GM18519 (cell line): ENCODE results near the gene SH2D4B.

Experiments used
- ATAC-seq: cut with Tn5 transposase; IDR thresholded peaks from one replicate; pipeline ENCODE4 v1.9.1; 2021; ENCODE audit warnings: mild to moderate bottlenecking, moderate library complexity; ENCODE audit not compliant: unreplicated experiment, low FRiP score

Gene SH2D4B

DNA sequence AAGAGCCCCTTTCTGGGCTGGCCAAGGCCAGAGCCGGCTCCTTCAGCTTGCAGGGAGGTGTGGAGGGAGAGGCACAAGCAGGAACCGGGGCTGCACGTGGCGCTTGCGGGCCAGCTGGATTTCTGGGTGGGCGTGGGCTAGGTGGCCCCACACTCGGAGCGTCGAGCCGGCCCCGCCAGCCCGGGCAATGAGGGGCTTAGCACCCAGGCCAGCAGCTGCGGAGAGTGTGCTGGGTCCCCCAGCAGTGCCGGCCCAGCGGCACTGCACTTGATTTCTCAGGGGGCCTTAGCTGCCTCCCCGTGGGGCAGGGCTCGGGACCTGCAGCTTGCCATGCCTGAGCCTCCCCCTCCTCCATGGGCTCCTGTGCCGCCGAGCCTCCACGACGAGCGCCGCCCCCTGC is 48.1 kb downstream of the SH2D4B start:
- no peak for ATAC-seq

DNA sequence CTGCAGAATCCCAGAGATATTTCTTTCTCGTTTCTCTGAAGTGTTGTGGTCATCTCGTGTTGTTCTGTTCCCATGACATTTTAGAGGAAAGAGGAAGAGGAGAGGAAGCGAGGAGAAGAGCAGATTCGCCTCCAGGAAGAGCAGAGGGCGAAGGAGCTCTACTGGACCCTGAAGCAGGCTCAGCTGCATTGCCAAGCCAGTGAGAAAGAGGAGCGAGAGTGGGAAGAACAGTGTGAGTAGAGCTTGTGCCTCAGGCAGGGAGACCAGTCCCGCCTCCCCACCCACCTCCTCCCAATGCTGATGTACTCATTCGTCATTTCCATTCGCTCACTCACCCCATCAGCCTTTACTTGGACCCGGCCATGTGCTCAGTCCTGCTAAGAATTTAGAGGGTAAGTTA is 50.8 kb downstream of the SH2D4B start:
- ATAC-seq, result no peak

GRCh38 chr10:80589726-80590373 is 52.1 kb downstream of the SH2D4B start:
- ATAC-seq, result peak; percentile 86

- ATAC-seq, result no peak
Measured at GRCh38 chr10:80590585-80591125, 53.0 kb downstream of the SH2D4B start.

DNA sequence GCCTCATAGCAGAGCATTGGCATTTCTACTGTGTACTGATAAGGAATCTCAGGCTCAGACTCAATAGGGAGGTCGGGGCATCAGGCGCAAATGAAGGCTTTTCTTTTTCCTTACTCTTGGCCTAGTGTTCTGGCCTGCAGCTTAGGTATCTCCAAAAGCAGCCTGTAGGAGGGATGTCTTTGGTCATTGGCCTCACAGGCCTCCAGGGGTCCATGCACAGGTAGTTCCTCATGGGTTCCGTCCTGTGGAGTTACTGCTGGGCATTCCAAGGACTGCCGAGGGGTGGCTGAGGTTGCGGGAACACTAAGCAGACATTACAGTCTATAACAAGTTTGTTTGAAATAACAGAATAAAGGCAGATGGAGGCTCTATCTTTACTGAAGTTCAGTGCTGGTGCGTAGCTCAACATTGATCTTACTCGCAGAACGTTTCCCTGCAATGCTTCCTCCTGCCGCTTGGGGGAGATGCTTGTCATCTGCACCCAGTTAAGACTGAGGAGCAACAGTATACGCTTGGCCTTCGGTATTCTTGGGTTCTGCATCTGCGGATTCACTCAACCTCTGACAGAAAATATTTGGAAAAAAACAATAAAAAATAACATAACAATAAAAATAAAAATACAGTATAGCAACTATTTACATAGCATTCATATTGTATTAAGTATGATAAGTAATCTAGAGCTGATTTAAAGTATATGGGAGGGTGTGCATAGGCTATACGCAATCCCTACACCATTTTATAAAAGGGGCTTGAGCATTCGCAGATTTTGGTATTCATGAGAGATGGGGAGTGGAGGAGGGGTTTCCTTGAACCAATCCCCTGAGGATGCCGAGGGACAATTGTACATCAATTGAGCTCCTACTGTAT is 58.9 kb downstream of the SH2D4B start:
- peak; percentile 37 for ATAC-seq

DNA sequence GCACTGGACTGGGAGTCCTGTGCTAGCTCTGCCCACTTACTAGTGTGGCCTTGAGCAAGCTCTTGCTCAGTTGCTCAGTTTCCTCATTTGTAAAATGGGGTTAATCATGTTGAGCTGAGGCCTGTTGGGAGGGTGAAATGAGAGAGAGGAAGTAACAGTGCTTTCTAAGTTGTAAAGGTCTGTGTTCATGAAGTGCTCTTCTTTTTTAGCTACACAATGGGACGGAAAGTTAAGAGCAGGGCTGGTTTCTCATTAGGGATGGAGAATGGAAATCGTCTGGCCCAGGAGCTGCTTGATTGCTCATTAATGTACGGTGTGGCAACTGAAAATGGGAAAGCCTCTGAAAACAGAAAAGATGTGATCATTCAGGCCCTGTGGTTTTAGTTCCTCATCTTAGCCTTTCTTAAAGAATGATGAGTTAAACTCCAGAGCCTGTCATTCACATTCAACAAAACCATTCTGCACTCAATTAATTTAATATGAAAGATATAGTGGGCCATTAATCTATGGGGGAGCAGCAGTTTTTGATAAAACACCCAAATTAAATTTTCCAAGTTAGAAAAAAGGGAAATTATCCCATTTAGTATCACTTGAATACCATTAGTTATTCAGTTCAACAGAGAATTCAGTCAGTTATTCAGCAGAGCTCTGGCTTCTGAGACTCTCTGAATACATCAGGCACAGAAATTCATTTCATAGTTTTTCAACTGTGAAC is 60.5 kb downstream of the SH2D4B start:
- peak; percentile 44 for ATAC-seq

- no peak for ATAC-seq
Measured at GRCh38 chr10:80598951-80599350, 61.2 kb downstream of the SH2D4B start.

DNA sequence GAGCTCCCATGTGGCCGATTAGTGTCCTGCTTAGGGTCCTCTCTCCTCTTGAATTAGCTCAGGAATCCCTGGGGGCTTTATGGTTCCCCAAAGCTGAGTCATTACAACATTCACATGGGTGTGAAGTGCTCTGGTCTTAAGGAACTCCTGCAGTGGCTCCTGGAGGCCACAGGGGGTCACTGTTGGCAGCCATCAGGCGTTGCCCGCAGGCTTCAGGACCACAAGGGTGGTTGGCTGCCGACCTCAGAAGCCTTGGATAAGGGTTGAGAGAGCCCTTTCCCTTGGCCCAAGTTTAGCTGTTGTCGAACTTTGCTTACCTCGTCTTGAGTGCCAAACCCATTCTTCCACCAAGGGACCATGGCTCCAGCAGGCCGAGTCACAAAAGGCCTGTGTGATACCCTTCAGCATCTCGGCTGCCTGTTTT is 61.7 kb downstream of the SH2D4B start:
- peak; percentile 78 for ATAC-seq

DNA sequence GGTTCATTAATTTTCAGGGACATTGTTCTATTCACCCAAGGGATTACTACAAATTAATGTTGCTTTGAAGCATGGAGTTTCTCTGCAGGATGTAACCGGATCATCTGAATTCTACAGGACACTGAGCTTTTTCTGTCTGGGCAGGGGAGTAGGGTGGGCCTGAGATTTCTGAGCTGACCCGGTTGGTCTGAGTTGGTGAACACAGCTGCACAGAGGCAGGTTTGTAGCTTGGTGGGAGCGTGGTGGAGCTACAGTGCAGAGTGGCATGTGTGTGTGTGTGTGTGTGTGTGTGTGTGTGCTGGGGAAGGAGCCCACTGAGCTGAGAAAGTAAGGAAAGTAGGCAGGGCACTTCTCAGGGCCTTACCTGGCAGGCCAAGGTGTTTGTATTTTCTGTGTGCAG is 62.6 kb downstream of the SH2D4B start:
- no peak for ATAC-seq

DNA sequence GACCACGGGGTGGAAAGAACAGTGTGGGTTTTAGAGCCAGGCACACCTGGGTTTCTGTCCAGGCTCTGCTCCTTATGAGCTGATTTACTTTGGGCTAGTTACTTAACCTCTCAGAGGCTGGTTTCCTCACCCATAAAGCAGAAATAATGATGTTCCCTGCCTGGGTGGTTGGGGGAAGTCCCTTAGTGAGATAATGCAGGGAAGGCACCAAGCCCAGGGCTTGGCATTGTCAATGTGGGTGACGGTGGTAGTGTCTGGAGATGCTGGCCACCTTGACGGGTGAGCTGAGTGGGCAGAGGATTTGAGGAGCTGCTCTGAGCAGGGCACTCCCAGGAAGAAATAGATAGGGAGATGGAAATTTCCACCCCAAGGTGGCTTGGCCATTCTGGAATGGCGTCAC is 65.2 kb downstream of the SH2D4B start:
- ATAC-seq, result no peak

DNA sequence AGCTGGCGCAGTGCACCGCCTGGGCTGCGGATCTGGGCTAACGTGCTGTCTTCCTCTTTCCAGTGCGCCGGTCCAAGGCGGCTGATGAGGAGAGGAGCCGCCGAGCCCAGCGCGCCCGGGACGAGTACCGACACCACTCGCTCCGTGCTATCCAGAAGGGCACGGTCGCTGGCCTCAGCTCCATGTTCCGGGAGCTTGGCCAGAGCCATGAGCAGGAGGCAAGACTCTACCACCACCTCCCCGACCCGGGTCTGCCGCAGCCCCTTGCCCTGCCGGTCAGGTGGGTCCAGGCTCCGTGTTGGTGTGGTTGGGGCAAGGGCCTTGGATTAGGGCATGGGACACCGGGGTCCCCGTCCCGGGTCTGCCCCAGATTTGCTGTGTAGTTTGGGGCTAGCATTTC is 65.8 kb downstream of the SH2D4B start:
- no peak for ATAC-seq

- no peak for ATAC-seq
Measured at GRCh38 chr10:80608706-80609105, 71.0 kb downstream of the SH2D4B start.

DNA sequence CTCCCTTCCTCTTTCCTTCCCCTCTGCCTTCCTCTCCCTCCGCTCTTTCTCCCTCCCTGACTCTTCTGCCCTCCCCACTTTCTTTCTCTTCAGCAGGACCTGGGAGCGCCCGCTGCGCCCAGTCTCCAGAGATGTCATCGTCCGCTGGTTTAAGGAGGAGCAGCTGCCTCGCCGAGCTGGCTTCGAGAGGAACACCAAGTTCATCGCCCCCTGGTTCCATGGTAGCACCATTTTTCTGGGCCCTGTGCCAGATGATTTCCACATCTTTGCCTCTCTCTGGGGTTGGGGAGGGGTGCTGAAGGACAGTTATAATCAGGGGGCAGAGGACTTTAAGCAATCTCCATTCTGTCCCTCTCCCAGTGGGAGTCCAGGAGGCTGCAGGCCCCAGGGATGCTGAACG is 71.6 kb downstream of the SH2D4B start:
- no peak for ATAC-seq

DNA sequence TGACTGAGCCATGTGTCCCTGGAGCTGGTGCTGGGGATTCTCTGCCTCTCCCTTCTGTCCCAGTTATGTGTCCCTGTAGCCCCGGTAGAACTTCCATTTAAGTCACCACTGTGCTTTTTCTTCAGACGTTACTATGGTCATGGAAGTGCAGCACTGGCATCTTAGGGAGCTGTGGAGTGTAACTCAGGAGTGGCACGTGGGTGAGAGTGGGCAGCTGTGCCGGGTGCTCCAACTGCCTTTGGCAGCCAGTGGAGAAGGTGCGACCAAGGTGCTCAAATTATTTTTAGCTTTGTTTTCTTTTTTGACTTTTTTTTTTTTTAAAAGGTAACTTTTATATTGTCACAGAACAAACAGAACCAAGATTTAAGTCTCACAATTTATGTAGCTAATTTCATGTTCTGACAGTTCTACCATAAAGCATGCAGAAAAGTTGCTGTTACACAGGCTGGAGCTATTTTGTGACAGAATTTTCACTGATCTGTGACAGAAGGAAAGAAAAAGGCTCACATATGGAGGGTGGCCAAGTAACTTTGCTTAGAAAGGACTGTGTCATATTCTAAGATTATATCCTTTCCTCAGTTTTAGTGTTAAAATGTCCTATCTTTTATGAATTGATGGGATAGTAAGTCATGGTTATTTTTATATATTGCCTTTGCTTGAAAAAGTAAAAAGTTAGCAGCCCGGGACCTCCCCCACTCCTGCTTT is 73.9 kb downstream of the SH2D4B start:
- no peak for ATAC-seq

DNA sequence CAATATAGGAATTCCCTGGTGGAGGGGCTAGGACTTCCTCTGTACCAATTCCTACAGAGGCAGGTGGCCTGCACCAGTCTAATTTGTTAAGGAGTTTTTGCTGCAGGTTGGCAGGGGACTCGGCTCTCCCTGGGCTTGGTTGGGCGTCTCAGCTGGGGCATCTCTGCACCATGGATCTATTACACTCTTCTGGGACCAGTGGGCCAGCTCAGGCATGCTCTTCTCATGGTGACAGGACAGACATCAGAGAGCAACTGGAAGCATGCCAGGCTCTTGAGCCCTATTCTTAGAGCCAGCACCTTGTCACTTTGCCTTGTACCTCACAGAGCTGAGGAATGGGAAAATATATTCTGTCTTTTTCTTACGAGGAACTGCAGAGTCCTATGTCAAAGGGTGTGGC is 74.6 kb downstream of the SH2D4B start:
- ATAC-seq, result no peak

- ATAC-seq, result no peak
Measured at GRCh38 chr10:80613466-80614170, 75.9 kb downstream of the SH2D4B start.

GRCh38 chr10:80614576-80615416 is 77.1 kb downstream of the SH2D4B start:
- ATAC-seq, result no peak

DNA sequence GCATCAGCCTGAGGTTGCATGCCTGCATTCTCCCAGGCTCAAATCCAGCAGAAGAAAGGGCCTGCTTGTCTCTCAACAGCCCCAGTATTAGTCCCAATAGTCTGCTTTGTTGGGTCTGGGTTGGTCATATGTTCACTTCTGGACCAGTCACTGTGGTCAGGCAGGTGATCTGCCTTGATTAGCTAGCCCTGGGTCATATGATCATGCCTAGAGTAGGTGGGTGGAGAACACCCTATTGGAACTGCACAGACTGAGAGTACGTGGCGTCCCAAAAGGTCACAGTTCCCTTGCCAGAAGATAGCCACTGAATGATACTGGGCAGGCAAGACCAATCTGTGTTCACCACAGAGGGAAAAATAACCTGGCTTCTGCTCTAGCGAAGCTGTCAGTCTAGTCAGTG is 80.1 kb downstream of the SH2D4B start:
- no peak for ATAC-seq

GRCh38 chr10:80619036-80619435 is 81.3 kb downstream of the SH2D4B start:
- ATAC-seq, result no peak
